K562 (cell line): ENCODE results near the gene DSTYK. TPM values are rescaled to one million over a fixed set of nuclear protein-coding genes. Genes with fewer than 3 reads are reported as not detected.
A peak's percentile ranks its signal among the peaks of the same experiment; 100 is the strongest.

Experiments used
- ADNP ChIP-seq: fragments of 200-800 bp; sonication (Bioruptor generic); IDR thresholded peaks from 2 replicates; pipeline ENCODE4 v1.6.1; 2016; ENCODE audit warnings: missing genetic modification characterization, missing compliant biosample characterization
- ASH1L ChIP-seq: fragments of 450-650 bp; IDR thresholded peaks from 2 replicates; pipeline ENCODE4 v1.6.1; 2018; ENCODE audit warnings: borderline replicate concordance, mild to moderate bottlenecking, low read depth; ENCODE audit not compliant: partially characterized antibody
- BCL6 ChIP-seq: fragments of 250-450 bp; sonication (Bioruptor Pico); IDR thresholded peaks from 2 replicates; pipeline ENCODE4 v1.4.0; 2020
- CBFA2T2 ChIP-seq: fragments of 450-650 bp; conservative IDR thresholded peaks from 2 replicates; pipeline ENCODE4 v1.6.1; 2017; ENCODE audit warnings: mild to moderate bottlenecking
- CREB1 ChIP-seq, 2 experiments: sonication (generic) in 1 of 2; formaldehyde crosslinking in 1 of 2; IDR thresholded peaks; 2 replicates each; pipeline versions ENCODE4 v1.6.1 to v1.8.0; 2012 to 2022; ENCODE audit warnings: inconsistent platforms in 1 of 2, mild to moderate bottlenecking in 1 of 2, missing genetic modification reagents in 1 of 2, moderate library complexity in 1 of 2
- DIDO1 ChIP-seq: fragments of 450-650 bp; IDR thresholded peaks from 2 replicates; pipeline ENCODE4 v1.6.1; 2016; ENCODE audit warnings: low read depth, missing biosample characterization, missing genetic modification characterization
- DPF2 ChIP-seq: fragments of 450-650 bp; IDR thresholded peaks from 2 replicates; pipeline ENCODE4 v1.6.1; 2016
- GABPB1 ChIP-seq: sonication (generic); formaldehyde crosslinking; IDR thresholded peaks from 2 replicates; pipeline ENCODE4 v1.8.0; 2022; ENCODE audit warnings: mild to moderate bottlenecking, missing genetic modification reagents
- GATAD2A ChIP-seq: fragments of 450-650 bp; IDR thresholded peaks from 2 replicates; pipeline ENCODE4 v1.6.1; 2017
- HDAC1 ChIP-seq, 2 experiments: fragments of 450-650 bp; IDR thresholded peaks; 2 replicates each; pipeline ENCODE4 v1.6.1; 2016 to 2017; ENCODE audit warnings: inconsistent platforms in 1 of 2, mild to moderate bottlenecking in 1 of 2, moderate library complexity in 1 of 2
- HIVEP1 ChIP-seq: fragments of 250-450 bp; sonication (Bioruptor Pico); IDR thresholded peaks from 2 replicates; pipeline ENCODE4 v1.4.0; 2020; ENCODE audit warnings: mild to moderate bottlenecking
- KDM1A ChIP-seq, 2 experiments: fragments of 450-650 bp; IDR thresholded peaks; 2 replicates each; pipeline ENCODE4 v1.6.1; 2016; ENCODE audit warnings: mild to moderate bottlenecking in 2 of 2
- MAFF ChIP-seq: IDR thresholded peaks from 2 replicates; pipeline ENCODE4 v1.6.1; 2012; ENCODE audit warnings: low read length, improper control_type of control experiment
- NONO ChIP-seq, 2 experiments: fragments of 200-400 bp in 1 of 2; fragments of 450-650 bp in 1 of 2; formaldehyde crosslinking in 1 of 2; IDR thresholded peaks; 2 replicates each; pipeline ENCODE4 v1.6.1; 2017; ENCODE audit warnings: low read depth in 2 of 2, mild to moderate bottlenecking in 2 of 2, moderate library complexity in 2 of 2, low read length in 1 of 2
- SMAD2 ChIP-seq: fragments of 150-350 bp; IDR thresholded peaks from 2 replicates; pipeline ENCODE4 v1.6.1; 2014; ENCODE audit warnings: low read depth, mild to moderate bottlenecking, low read length
- SOX6 ChIP-seq: fragments of 450-650 bp; IDR thresholded peaks from 2 replicates; pipeline ENCODE4 v1.6.1; 2014; ENCODE audit warnings: mild to moderate bottlenecking
- TRIM24 ChIP-seq, 2 experiments: fragments of 450-650 bp; IDR thresholded peaks; 2 replicates each; pipeline ENCODE4 v1.6.1; 2016
- ZBTB1 ChIP-seq: sonication (generic); formaldehyde crosslinking; IDR thresholded peaks from 2 replicates; pipeline ENCODE4 v1.8.1; 2023; ENCODE audit warnings: missing genetic modification reagents, low read depth, mild to moderate bottlenecking, borderline replicate concordance
- ZBTB33 ChIP-seq: sonication (generic); formaldehyde crosslinking; IDR thresholded peaks from 2 replicates; pipeline ENCODE4 v1.8.1; 2023; ENCODE audit warnings: mild to moderate bottlenecking, missing genetic modification reagents
- ZNF217 ChIP-seq: sonication (generic); formaldehyde crosslinking; IDR thresholded peaks from 2 replicates; pipeline ENCODE4 v1.8.0; 2022; ENCODE audit warnings: mild to moderate bottlenecking, missing genetic modification reagents
- ZNF717 ChIP-seq: fragments of 250-450 bp; sonication (Bioruptor Pico); IDR thresholded peaks from 2 replicates; pipeline ENCODE4 v1.5.0; 2021
- ZNF76 ChIP-seq: fragments of 250-450 bp; sonication (Bioruptor Pico); IDR thresholded peaks from 2 replicates; pipeline ENCODE4 v1.4.0; 2020; ENCODE audit warnings: mild to moderate bottlenecking, moderate library complexity, borderline replicate concordance
- polyA plus RNA-seq, 8 experiments: library from polyadenylated mRNA; depleted of rRNA in 4 of 8; stranded (reverse) in 5 of 8; unstranded in 3 of 8; fragments of >200 nt; fragmentation: Nextera tagmentation in 2 of 8; fragmentation: Illumina TruSeq in 1 of 8; extraction: Ambion mirVana in 2 of 8; extraction: Trizol in 1 of 8; gene quantifications; 2 replicates each; pipeline versions ENCODE4 v1.2.1 to v1.2.3, GENCODE V29; 2011 to 2014; ENCODE audit warnings: inconsistent platforms in 1 of 8, missing spikeins in 1 of 8
- total RNA-seq, 7 experiments: library from RNA; depleted of rRNA in 6 of 7; stranded (reverse); fragments of >200 nt in 6 of 7; fragmentation: Illumina TruSeq in 2 of 7; extraction: Trizol in 2 of 7; gene quantifications; 2 replicates each; pipeline versions ENCODE4 v1.2.1 to v1.2.3, GENCODE V29; 2011 to 2021; ENCODE audit warnings: low replicate concordance in 1 of 7
- TF ChIP-seq, protein P1 (sequence below): sonication (generic); formaldehyde crosslinking; IDR thresholded peaks from 2 replicates; pipeline ENCODE4 v1.9.0; 2022; ENCODE audit warnings: mild to moderate bottlenecking, missing genetic modification reagents
- TF ChIP-seq, protein P2 (sequence below): fragments of 450-650 bp; IDR thresholded peaks from 2 replicates; pipeline ENCODE4 v1.6.1; 2016; ENCODE audit warnings: antibody characterized with exemption

Gene DSTYK
- total and polyA plus RNA-seq, 9 of the 15 experiments (the other 6 are each of a cell fraction or from before 2014, with no cell fraction given): 4.2 to 7.1 (median 6.2) TPM

DNA sequence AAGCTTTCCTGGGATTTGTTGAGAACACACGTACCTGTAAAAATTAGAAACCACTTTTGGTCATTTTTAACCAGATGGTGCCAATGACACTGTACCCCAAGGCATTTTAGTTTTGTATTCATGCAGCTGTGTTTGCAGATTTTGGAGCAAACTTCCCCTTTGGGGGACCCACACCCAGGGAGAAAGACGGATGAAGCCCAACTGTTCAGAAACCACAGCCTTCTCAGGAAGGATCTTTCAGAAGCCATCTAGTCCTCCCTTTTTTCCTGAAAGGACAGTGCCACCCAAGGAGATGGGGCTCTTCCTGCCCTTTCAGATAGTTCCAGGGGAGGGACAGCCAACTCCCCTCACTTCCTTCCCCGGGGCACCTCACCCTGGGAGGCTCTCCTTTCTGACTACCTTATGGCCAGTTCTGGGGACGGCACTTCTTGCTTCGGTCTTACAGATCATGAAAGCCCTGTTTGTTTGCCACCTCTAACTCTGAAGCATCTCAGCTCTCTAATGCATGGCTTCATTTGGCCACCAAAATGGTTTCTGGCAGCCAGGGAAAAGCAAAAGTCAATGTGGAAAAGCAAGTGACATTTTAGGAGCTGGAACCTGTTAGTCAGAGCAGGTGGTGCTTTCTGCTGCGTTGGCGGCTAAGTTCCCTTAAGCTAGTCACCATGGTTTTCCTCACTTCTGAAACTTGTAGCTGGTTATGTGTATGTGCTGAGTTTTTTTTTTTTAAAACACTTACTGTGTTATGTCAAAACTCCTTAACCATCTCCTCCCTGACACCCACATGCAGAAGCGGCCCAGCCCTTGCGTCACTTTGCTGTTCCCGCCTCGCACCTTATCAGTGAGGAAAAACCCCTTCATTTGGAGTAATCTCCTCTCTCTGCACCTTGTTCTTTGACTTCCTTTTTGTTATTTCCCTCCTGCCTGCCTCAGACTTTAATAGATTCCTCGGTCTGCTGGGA, 26.3 kb upstream of the DSTYK start (continued):
- TF ChIP-seq GABPB1 (peak; percentile 53; the same call in 1 of the 2 replicates), ZBTB33 (peak; percentile 5), TRIM24 (IDR thresholded peaks at IDR 0.05) (peak; percentile 87 to 90), ASH1L (no peak), ZNF717 (no peak), DIDO1 (tag) (no peak), ZNF76 (CRISPR knock-in tag) (no peak), HDAC1 (IDR thresholded peaks at IDR 0.05) (no peak), HIVEP1 (no peak), DPF2 (peak; percentile 75), SOX6 (peak; percentile 43; the same call in 1 of the 2 replicates), ZNF217 (CRISPR knock-in tag) (no peak), CREB1 (IDR thresholded peaks at IDR 0.05) (0 out of 2 replicates have a peak, but pooled peaks have one; percentile 28), CREB1 (CRISPR knock-in tag; IDR thresholded peaks at IDR 0.05) (peak; percentile 54), ADNP (tag) (no peak), KDM1A (IDR thresholded peaks at IDR 0.05) (0 out of 4 replicates have a peak, but pooled peaks of 1 of the 2 experiments have one; percentile 11), GATAD2A (no peak), SMAD2 (no peak), MAFF (no peak), CBFA2T2 (peak; percentile 72), ZBTB1 (CRISPR knock-in tag) (no peak), BCL6 (no peak), NONO (IDR thresholded peaks at IDR 0.05; ENCODE audit: low read depth in 2 of 2, low read length in 1 of 2) (no peak)
- TF ChIP-seq, protein P1, sequence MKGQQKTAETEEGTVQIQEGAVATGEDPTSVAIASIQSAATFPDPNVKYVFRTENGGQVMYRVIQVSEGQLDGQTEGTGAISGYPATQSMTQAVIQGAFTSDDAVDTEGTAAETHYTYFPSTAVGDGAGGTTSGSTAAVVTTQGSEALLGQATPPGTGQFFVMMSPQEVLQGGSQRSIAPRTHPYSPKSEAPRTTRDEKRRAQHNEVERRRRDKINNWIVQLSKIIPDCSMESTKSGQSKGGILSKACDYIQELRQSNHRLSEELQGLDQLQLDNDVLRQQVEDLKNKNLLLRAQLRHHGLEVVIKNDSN (CRISPR knock-in tag): no peak
- TF ChIP-seq, protein P2, sequence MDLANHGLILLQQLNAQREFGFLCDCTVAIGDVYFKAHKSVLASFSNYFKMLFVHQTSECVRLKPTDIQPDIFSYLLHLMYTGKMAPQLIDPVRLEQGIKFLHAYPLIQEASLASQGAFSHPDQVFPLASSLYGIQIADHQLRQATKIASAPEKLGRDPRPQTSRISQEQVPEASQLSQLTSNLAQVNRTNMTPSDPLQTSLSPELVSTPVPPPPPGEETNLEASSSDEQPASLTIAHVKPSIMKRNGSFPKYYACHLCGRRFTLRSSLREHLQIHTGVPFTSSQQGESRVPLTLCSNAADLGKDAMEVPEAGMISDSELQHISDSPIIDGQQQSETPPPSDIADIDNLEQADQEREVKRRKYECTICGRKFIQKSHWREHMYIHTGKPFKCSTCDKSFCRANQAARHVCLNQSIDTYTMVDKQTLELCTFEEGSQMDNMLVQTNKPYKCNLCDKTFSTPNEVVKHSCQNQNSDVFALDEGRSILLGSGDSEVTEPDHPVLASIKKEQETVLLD: no peak
